NT2/D1 (cell line): ENCODE measurements around the gene CEP19.

Source experiments
- SUZ12 ChIP-seq: IDR thresholded peaks from 2 replicates; pipeline ENCODE4 v1.6.1; 2011; ENCODE audit not compliant: insufficient read length, insufficient read depth; ENCODE audit errors: extremely low read depth
- YY1 ChIP-seq: IDR thresholded peaks from 2 replicates; pipeline ENCODE4 v1.6.1; 2011; ENCODE audit not compliant: insufficient read length, insufficient read depth
- ZNF274 ChIP-seq: IDR thresholded peaks from 2 replicates; pipeline ENCODE4 v1.6.1; 2011; ENCODE audit warnings: mild to moderate bottlenecking, low read depth, low read length

GRCh38 chr3:196712514-196713413, 714 bp upstream of the CEP19 start:
- TF ChIP-seq YY1 (no peak), ZNF274 (no peak), SUZ12 (no peak)
